Fibroblast of lung (primary cell): ENCODE results near the gene CLEC16A. TPM values are rescaled to one million over a fixed set of nuclear protein-coding genes. Genes with fewer than 3 reads are reported as not detected.
A peak's percentile ranks its signal among the peaks of the same experiment; 100 is the strongest.

Source experiments
- DNase-seq, 2 donors: peaks; one replicate each; pipeline versions ENCODE4 v3.0.0 to v3.0.0-alpha.2; 2010; ENCODE audit warnings: low read depth in 2 of 2
- H2AFZ ChIP-seq: 2 replicates; pipeline ENCODE4 v1.5.1; 2012; ENCODE audit warnings: low read length, control low read depth, inconsistent platforms
- H3K27ac ChIP-seq: 2 replicates; pipeline ENCODE4 v1.5.1; 2011; ENCODE audit warnings: low read length, control low read depth; ENCODE audit not compliant: insufficient read depth
- H3K27me3 ChIP-seq: 2 replicates; pipeline ENCODE4 v1.5.1; 2011; ENCODE audit warnings: mild to moderate bottlenecking, low read length; ENCODE audit not compliant: control insufficient read depth, insufficient read depth
- H3K36me3 ChIP-seq: 2 replicates; pipeline ENCODE4 v1.5.1; 2011; ENCODE audit warnings: low read length; ENCODE audit not compliant: control insufficient read depth, insufficient read depth
- H3K4me1 ChIP-seq: 2 replicates; pipeline ENCODE4 v1.5.1; 2011; ENCODE audit warnings: low read length; ENCODE audit not compliant: control insufficient read depth, insufficient read depth; ENCODE audit errors: extremely low read depth
- H3K4me2 ChIP-seq: 2 replicates; pipeline ENCODE4 v1.5.1; 2011; ENCODE audit warnings: low read length, control low read depth; ENCODE audit not compliant: insufficient read depth; ENCODE audit errors: extremely low read depth
- H3K4me3 ChIP-seq, 4 experiments: fragments of 200-600 bp in 1 of 4; sonication (generic) in 1 of 4; replicated peaks in 1 of 4; 2 replicates each; pipeline ENCODE4 v1.5.1; 2011 to 2016; ENCODE audit warnings: low read length in 4 of 4, low read depth in 3 of 4, mild to moderate bottlenecking in 3 of 4, control low read depth in 2 of 4, inconsistent platforms in 1 of 4, mixed read lengths in 1 of 4; ENCODE audit not compliant: insufficient read depth in 1 of 4; ENCODE audit errors: control extremely low read depth in 1 of 4
- H3K79me2 ChIP-seq: 2 replicates; pipeline ENCODE4 v1.5.1; 2012; ENCODE audit warnings: mild to moderate bottlenecking, low read length, inconsistent platforms; ENCODE audit not compliant: control insufficient read depth, insufficient read depth
- H3K9ac ChIP-seq: 2 replicates; pipeline ENCODE4 v1.5.1; 2011; ENCODE audit warnings: mild to moderate bottlenecking, low read length, control low read depth; ENCODE audit not compliant: insufficient read depth
- H3K9me3 ChIP-seq: 2 replicates; pipeline ENCODE4 v1.5.1; 2012; ENCODE audit warnings: low read depth, low read length; ENCODE audit not compliant: control insufficient read depth, insufficient read depth
- H4K20me1 ChIP-seq: 2 replicates; pipeline ENCODE4 v1.5.1; 2011; ENCODE audit warnings: low read length; ENCODE audit not compliant: control insufficient read depth, insufficient read depth; ENCODE audit errors: extremely low read depth
- EZH2 ChIP-seq: IDR thresholded peaks from 2 replicates; pipeline ENCODE4 v1.5.1; 2012; ENCODE audit warnings: low read length, control low read depth, mild to moderate bottlenecking; ENCODE audit errors: missing control alignments
- polyA plus RNA-seq, 2 donors: library from polyadenylated mRNA; depleted of rRNA in 1 of 2; stranded (reverse) in 1 of 2; unstranded in 1 of 2; fragments of >200 nt; gene quantifications; 2 replicates each; pipeline ENCODE4 v1.2.1, GENCODE V29; 2011 to 2012; ENCODE audit warnings: missing spikeins in 1 of 2
- total RNA-seq: library from RNA; depleted of rRNA; stranded (reverse); fragments of >200 nt; gene quantifications from 2 replicates; pipeline ENCODE4 v1.2.1, GENCODE V29; 2014
- TF ChIP-seq, protein P1 (sequence below), 2 donors: IDR thresholded peaks in 1 of 2; conservative IDR thresholded peaks in 1 of 2; 1 replicate in 1 of 2; 2 replicates in 1 of 2; pipeline ENCODE4 v1.5.1; 2011 to 2012; ENCODE audit warnings: low read length in 2 of 2, control low read depth in 1 of 2, inconsistent platforms in 1 of 2, low read depth in 1 of 2, mild to moderate bottlenecking in 1 of 2

Gene CLEC16A
- total and polyA plus RNA-seq, 2 donors (not counting 1 experiment from before 2014, with no cell fraction given): 9.1 to 22.0 TPM

DNA sequence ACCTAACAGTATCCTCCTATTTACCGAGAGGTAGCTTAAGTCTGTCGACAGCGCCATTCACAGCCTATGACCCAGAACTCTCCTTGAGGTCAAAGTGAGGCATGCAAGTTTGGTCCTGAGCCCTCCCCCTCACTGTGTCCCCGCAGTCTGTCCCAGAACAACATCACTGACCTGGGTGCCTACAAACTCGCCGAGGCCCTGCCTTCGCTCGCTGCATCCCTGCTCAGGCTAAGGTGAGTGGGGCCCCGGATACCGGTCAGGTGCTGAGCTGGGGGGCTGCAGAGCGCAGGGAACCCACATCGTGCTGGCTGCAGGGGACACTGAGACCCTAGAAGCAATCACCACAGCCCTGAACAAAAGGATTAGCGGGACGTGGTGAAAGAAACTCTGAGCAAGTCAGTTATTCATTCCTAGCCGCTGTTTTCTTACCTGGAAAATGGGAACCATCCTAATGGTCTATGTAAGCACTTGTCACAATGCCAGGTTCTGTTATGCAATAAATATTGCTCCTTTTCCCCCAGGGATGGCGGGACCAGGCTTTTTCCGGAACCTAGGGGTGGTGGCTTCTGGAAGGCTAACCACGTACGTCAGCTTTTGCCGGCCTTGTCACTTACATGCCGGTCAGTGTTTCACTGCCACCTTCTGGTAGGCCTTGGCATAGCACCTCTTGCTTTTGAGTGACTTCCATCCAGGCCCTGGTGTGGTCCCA lies 25.9 kb upstream of the CLEC16A start:
- H3K4me3 ChIP-seq: peak overlapping the region in 1 of 4 experiments; percentile 27
- no peak overlapping the region for H2AFZ ChIP-seq

DNA sequence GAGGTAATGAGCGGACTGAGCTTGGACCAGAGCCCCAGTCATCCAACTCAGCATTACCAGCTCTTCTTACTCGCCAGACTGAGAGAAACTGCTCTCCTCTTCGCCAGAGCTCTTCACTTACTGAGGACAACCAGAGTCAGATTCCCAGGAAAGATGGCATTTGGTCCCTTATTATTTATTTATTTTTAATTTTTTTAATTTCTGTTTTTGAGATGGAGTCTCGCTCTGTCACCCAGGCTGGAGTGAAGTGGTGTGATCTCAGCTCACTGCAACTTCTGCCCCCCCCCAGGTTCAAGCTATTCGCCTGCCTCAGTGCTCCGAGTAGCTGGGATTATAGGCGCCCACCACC lies 25.4 kb upstream of the CLEC16A start:
- H3K27ac ChIP-seq: no peak overlapping the region
- peaks cover 5% of the 10 kb centered on the region for H3K4me1 ChIP-seq
- H3K36me3 ChIP-seq: no peaks in the 10 kb centered on the region
- no peaks in the 10 kb centered on the region for H3K27me3 ChIP-seq
- H3K9ac ChIP-seq: no peak overlapping the region
- H3K79me2 ChIP-seq: no peaks in the 10 kb centered on the region
- H3K4me2 ChIP-seq: no peak overlapping the region
- H3K9me3 ChIP-seq: no peaks in the 10 kb centered on the region
- no peaks in the 10 kb centered on the region for H4K20me1 ChIP-seq
- no peak overlapping the region for H2AFZ ChIP-seq
- no peak overlapping the region for H3K4me3 ChIP-seq
- no peak for DNase-seq
- TF ChIP-seq, protein P1, sequence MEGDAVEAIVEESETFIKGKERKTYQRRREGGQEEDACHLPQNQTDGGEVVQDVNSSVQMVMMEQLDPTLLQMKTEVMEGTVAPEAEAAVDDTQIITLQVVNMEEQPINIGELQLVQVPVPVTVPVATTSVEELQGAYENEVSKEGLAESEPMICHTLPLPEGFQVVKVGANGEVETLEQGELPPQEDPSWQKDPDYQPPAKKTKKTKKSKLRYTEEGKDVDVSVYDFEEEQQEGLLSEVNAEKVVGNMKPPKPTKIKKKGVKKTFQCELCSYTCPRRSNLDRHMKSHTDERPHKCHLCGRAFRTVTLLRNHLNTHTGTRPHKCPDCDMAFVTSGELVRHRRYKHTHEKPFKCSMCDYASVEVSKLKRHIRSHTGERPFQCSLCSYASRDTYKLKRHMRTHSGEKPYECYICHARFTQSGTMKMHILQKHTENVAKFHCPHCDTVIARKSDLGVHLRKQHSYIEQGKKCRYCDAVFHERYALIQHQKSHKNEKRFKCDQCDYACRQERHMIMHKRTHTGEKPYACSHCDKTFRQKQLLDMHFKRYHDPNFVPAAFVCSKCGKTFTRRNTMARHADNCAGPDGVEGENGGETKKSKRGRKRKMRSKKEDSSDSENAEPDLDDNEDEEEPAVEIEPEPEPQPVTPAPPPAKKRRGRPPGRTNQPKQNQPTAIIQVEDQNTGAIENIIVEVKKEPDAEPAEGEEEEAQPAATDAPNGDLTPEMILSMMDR (conservative IDR thresholded peaks at IDR 0.05 in 1 of 2, IDR thresholded peaks at IDR 0.05 in 1 of 2; ENCODE audit: low read depth in 1 of 2, low read length in 2 of 2): no peak
- TF ChIP-seq EZH2: no peak

More for the DNA sequence above, 25.9 kb upstream of the CLEC16A start:
- no peak for TF ChIP-seq EZH2
- TF ChIP-seq, protein P1 (conservative IDR thresholded peaks at IDR 0.05 in 1 of 2, IDR thresholded peaks at IDR 0.05 in 1 of 2; ENCODE audit: low read depth in 1 of 2, low read length in 2 of 2): peak; percentile 100
- Histone ChIP-seq H3K36me3 (no peaks in the 10 kb centered on the region), H4K20me1 (no peaks in the 10 kb centered on the region), H3K9ac (no peak overlapping the region), H3K79me2 (no peaks in the 10 kb centered on the region), H3K4me1 (peaks cover 5% of the 10 kb centered on the region), H3K27me3 (no peaks in the 10 kb centered on the region), H3K4me2 (no peak overlapping the region), H3K27ac (no peak overlapping the region), H3K9me3 (no peaks in the 10 kb centered on the region)
- peak; percentile 88 to 94 for DNase-seq

DNA sequence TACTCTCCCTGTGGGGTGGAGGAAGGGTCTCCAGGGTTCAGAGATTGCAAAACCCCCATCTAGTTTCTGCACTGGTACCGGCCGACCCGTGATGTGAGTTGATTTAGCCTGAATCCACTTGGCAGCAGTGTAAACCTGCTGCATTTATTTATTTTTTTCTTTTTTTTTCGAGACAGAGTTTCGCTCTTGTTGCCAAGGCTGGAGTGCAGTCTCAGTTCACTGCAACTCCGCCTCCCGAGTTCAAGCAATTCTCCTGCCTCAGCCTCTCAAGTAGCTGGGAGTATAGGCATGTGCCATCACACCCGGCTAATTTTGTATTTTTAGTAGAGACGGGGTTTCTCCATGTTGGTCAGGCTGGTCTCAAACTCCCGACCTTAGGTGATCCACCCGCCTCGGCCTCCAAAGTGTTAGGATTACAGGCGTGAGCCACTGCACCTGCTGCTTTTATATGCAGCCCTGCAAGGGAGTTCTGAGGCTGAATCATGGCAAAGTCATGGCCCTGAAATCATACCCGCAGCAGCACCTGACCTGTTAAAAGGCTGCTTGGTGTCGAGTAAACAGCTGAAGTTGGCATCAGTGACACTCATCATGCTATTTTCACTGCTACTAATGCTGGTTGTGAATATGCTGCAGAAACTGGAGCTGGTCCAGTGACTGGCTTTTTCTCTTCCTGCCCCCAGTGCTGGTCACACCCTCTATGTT lies 23.5 kb upstream of the CLEC16A start:
- Histone ChIP-seq H4K20me1 (no peaks in the 10 kb centered on the region), H3K36me3 (no peaks in the 10 kb centered on the region), H3K4me3 (no peak overlapping the region), H3K9ac (no peak overlapping the region), H3K27ac (no peak overlapping the region), H2AFZ (no peak overlapping the region), H3K27me3 (no peaks in the 10 kb centered on the region), H3K4me2 (no peak overlapping the region), H3K9me3 (no peaks in the 10 kb centered on the region), H3K4me1 (peaks cover 5% of the 10 kb centered on the region), H3K79me2 (no peaks in the 10 kb centered on the region)
- TF ChIP-seq EZH2: no peak
- TF ChIP-seq, protein P1 (conservative IDR thresholded peaks at IDR 0.05 in 1 of 2, IDR thresholded peaks at IDR 0.05 in 1 of 2; ENCODE audit: low read depth in 1 of 2, low read length in 2 of 2): no peak
- no peak for DNase-seq
